ENCODE measurements around the gene THADA.
A peak's percentile ranks its signal among the peaks of the same experiment; 100 is the strongest.

DNA sequence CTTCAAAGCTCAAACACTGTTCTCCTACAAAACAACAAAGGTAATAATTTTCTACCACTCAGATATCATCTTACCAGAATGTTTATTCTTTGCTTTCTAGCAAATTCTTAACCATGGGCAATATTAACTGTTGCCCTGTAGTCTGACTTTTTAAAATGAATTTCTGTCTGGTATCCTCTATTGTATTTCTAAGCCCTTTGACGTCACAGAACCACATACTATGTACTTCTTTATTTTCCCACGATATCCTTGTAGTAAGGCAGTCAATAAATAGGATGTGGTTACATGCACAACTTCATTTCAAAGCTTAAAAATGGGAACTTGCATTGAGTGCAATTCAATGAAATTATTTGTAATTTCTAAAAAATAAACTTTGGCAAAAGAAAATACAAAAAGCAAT is 58.7 kb downstream of the THADA start:
- no peak for TF ChIP-seq POLR2A (IDR thresholded peaks at IDR 0.05)
- TF ChIP-seq EP300 (IDR thresholded peaks at IDR 0.05), result peak; percentile 26 to 27
